Loucy (cell line): ENCODE results near the gene MARCHF11.

ENCODE experiments used
- H2AFZ ChIP-seq: fragments of 200-600 bp; sonication (generic); 2 replicates; pipeline ENCODE4 v1.6.0; 2016; ENCODE audit warnings: antibody characterized with exemption, mild to moderate bottlenecking, low read length, moderate library complexity
- H3F3A ChIP-seq: fragments of 200-600 bp; 2 replicates; pipeline ENCODE4 v1.6.0; 2016; ENCODE audit warnings: antibody characterized with exemption, low read depth, mild to moderate bottlenecking
- H3K27me3 ChIP-seq: fragments of 200-600 bp; sonication (generic); 2 replicates; pipeline ENCODE4 v1.6.1; 2014; ENCODE audit warnings: low read length, mild to moderate bottlenecking; ENCODE audit not compliant: insufficient read depth, poor library complexity, severe bottlenecking
- H3K36me3 ChIP-seq: fragments of 200-600 bp; sonication (generic); 2 replicates; pipeline ENCODE4 v1.6.1; 2016; ENCODE audit warnings: low read length; ENCODE audit not compliant: insufficient read depth
- H3K4me1 ChIP-seq: fragments of 200-600 bp; sonication (generic); 2 replicates; pipeline ENCODE4 v1.5.1; 2014; ENCODE audit warnings: low read length, mild to moderate bottlenecking; ENCODE audit not compliant: insufficient read depth, poor library complexity, severe bottlenecking
- H3K4me2 ChIP-seq: fragments of 200-600 bp; sonication (generic); 2 replicates; pipeline ENCODE4 v1.6.0; 2014; ENCODE audit warnings: antibody characterized with exemption, low read length, low read depth, mild to moderate bottlenecking; ENCODE audit not compliant: poor library complexity, severe bottlenecking
- H3K4me3 ChIP-seq: fragments of 200-600 bp; sonication (generic); 2 replicates; pipeline ENCODE4 v1.5.1; 2014; ENCODE audit warnings: low read length, mild to moderate bottlenecking, mixed read lengths; ENCODE audit not compliant: poor library complexity, severe bottlenecking
- H3K79me2 ChIP-seq: fragments of 200-600 bp; sonication (generic); 2 replicates; pipeline ENCODE4 v1.6.1; 2014; ENCODE audit warnings: low read length; ENCODE audit not compliant: insufficient read depth
- H3K9ac ChIP-seq: fragments of 200-600 bp; sonication (generic); 2 replicates; pipeline ENCODE4 v1.6.0; 2014; ENCODE audit warnings: mild to moderate bottlenecking, low read depth, low read length, moderate library complexity; ENCODE audit not compliant: poor library complexity, severe bottlenecking
- H3K9me2 ChIP-seq: fragments of 200-600 bp; sonication (generic); replicated peaks from 2 replicates; pipeline ENCODE4 v1.6.1; 2016; ENCODE audit warnings: low read depth, low read length, mixed read lengths
- H3K9me3 ChIP-seq: fragments of 200-600 bp; sonication (generic); 2 replicates; pipeline ENCODE4 v1.6.1; 2014; ENCODE audit warnings: mild to moderate bottlenecking, antibody characterized with exemption, low read length, low read depth; ENCODE audit not compliant: insufficient read depth
- H4K20me1 ChIP-seq: fragments of 200-600 bp; sonication (generic); 2 replicates; pipeline ENCODE4 v1.6.0; 2014; ENCODE audit warnings: antibody characterized with exemption, low read length, mild to moderate bottlenecking; ENCODE audit not compliant: insufficient read depth, poor library complexity, severe bottlenecking
- EZH2phosphoT487 ChIP-seq: fragments of 200-600 bp; IDR thresholded peaks from 2 replicates; pipeline ENCODE4 v1.6.1; 2018; ENCODE audit warnings: antibody characterized with exemption, mild to moderate bottlenecking, moderate library complexity, borderline replicate concordance
- TF ChIP-seq, protein P1 (sequence below): fragments of 200-600 bp; sonication (generic); conservative IDR thresholded peaks from 2 replicates; pipeline ENCODE4 v1.5.1; 2014; ENCODE audit warnings: mild to moderate bottlenecking, antibody characterized with exemption, low read length

MARCHF11 gene

DNA sequence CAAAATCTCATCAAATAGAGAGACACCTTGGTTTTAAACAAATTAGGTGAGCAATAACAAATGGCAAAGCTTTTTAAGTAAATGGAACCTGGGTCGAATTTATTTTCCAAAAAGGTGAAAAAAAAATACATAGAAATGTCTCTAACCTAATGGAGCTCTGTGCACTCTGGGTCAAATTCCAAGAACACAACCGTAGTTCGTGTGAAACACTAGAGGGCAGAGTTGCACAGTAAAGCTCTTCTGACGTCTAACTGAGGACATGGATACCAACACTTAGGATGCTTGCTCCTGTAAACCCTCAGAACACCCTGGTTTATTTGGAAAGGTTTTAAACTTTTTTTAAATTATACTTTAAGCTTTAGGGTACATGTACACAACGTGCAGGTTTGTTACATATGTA lies 18.9 kb downstream of the MARCHF11 start:
- H3F3A ChIP-seq: no peaks in the 10 kb centered on the region
- H3K4me2 ChIP-seq: no peak overlapping the region
- H3K4me3 ChIP-seq: no peak overlapping the region
- no peak overlapping the region for H2AFZ ChIP-seq
- TF ChIP-seq EZH2phosphoT487: no peak
- TF ChIP-seq, protein P1, sequence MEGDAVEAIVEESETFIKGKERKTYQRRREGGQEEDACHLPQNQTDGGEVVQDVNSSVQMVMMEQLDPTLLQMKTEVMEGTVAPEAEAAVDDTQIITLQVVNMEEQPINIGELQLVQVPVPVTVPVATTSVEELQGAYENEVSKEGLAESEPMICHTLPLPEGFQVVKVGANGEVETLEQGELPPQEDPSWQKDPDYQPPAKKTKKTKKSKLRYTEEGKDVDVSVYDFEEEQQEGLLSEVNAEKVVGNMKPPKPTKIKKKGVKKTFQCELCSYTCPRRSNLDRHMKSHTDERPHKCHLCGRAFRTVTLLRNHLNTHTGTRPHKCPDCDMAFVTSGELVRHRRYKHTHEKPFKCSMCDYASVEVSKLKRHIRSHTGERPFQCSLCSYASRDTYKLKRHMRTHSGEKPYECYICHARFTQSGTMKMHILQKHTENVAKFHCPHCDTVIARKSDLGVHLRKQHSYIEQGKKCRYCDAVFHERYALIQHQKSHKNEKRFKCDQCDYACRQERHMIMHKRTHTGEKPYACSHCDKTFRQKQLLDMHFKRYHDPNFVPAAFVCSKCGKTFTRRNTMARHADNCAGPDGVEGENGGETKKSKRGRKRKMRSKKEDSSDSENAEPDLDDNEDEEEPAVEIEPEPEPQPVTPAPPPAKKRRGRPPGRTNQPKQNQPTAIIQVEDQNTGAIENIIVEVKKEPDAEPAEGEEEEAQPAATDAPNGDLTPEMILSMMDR: peak; percentile 82
- no peaks in the 10 kb centered on the region for H4K20me1 ChIP-seq
- H3K27me3 ChIP-seq: no peaks in the 10 kb centered on the region
- no peak overlapping the region for H3K9ac ChIP-seq
- no peaks in the 10 kb centered on the region for H3K79me2 ChIP-seq
- no peaks in the 10 kb centered on the region for H3K4me1 ChIP-seq
- no peaks in the 10 kb centered on the region for H3K36me3 ChIP-seq
- H3K9me3 ChIP-seq: no peaks in the 10 kb centered on the region
- H3K9me2 ChIP-seq: no peaks in the 10 kb centered on the region

GRCh38 chr5:16159636-16160035 lies 20.0 kb downstream of the MARCHF11 start:
- H4K20me1 ChIP-seq: no peaks in the 10 kb centered on the region
- H3K27me3 ChIP-seq: no peaks in the 10 kb centered on the region
- H3K4me2 ChIP-seq: no peak overlapping the region
- no peak overlapping the region for H3K9ac ChIP-seq
- H3K9me2 ChIP-seq: no peaks in the 10 kb centered on the region
- no peaks in the 10 kb centered on the region for H3K36me3 ChIP-seq
- no peak overlapping the region for H2AFZ ChIP-seq
- TF ChIP-seq, protein P1: no peak
- TF ChIP-seq EZH2phosphoT487: no peak
- no peaks in the 10 kb centered on the region for H3F3A ChIP-seq
- H3K4me3 ChIP-seq: no peak overlapping the region
- H3K4me1 ChIP-seq: no peaks in the 10 kb centered on the region
- no peaks in the 10 kb centered on the region for H3K9me3 ChIP-seq
- no peaks in the 10 kb centered on the region for H3K79me2 ChIP-seq

DNA sequence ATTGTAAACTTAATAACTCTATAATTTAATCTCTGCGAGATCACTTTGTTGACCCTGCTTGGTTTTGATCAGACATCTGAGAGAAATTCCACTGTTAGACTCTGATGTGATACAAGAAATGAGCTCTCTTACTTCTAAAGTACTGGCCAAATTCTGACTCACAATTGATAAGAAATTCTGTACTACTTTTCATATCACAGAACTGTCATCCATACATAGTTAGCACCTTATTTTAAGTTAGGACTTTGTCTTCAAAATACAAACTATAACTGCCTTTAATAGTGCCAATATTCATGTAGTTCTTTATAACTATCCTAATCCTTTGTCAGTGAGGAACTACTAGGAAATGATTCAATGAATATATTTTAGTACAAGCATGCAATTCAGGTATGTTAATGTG lies 23.4 kb downstream of the MARCHF11 start:
- Histone ChIP-seq H3F3A (no peaks in the 10 kb centered on the region), H4K20me1 (no peaks in the 10 kb centered on the region), H3K9me3 (no peaks in the 10 kb centered on the region), H3K9me2 (no peaks in the 10 kb centered on the region), H3K9ac (no peak overlapping the region), H3K79me2 (no peaks in the 10 kb centered on the region), H3K27me3 (no peaks in the 10 kb centered on the region), H3K4me1 (no peaks in the 10 kb centered on the region), H2AFZ (no peak overlapping the region), H3K36me3 (no peaks in the 10 kb centered on the region), H3K4me2 (no peak overlapping the region), H3K4me3 (no peak overlapping the region)
- no peak for TF ChIP-seq EZH2phosphoT487
